SK-N-SH (cell line): ENCODE results near the gene LDLRAD1.

ENCODE experiments used
- MEF2A ChIP-seq: IDR thresholded peaks from 2 replicates; pipeline ENCODE4 v1.4.0; 2012; ENCODE audit warnings: low read depth, borderline replicate concordance
- NFIC ChIP-seq: IDR thresholded peaks from 2 replicates; pipeline ENCODE4 v1.4.0; 2012; ENCODE audit warnings: borderline replicate concordance
- RCOR1 ChIP-seq: fragments of 150-350 bp; IDR thresholded peaks from 2 replicates; pipeline ENCODE4 v1.6.1; 2017; ENCODE audit warnings: antibody characterized with exemption, low read length
- SMC3 ChIP-seq: IDR thresholded peaks from 2 replicates; pipeline ENCODE4 v1.6.1; 2012; ENCODE audit warnings: low read depth, low read length, improper control_type of control experiment
- TCF12 ChIP-seq: IDR thresholded peaks from 2 replicates; pipeline ENCODE4 v1.4.0; 2012
- TF ChIP-seq, protein P1 (sequence below): fragments of 200-600 bp; sonication (generic); IDR thresholded peaks from 2 replicates; pipeline ENCODE4 v1.6.1; 2017; ENCODE audit warnings: antibody characterized with exemption, mild to moderate bottlenecking, moderate library complexity

DNA sequence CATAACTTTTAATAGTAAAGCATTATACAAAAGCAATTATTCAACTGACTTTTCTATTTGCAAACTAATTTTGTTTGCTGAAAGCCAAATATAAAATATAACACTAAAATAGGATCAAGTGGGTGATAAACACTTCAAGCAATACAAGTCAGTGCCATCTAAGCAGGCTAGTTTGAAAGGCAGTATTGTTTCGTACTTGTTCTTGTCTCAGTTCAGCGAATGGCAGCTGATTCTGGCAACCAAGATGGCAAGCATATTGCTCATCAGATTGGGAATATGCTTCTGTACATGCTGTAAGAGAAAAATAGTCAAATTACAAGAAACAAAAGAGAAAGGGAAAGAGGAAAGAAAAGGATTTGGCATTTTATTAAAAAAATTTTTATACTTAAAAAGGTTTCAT lies 27.5 kb upstream of the LDLRAD1 start:
- TF ChIP-seq, protein P1, sequence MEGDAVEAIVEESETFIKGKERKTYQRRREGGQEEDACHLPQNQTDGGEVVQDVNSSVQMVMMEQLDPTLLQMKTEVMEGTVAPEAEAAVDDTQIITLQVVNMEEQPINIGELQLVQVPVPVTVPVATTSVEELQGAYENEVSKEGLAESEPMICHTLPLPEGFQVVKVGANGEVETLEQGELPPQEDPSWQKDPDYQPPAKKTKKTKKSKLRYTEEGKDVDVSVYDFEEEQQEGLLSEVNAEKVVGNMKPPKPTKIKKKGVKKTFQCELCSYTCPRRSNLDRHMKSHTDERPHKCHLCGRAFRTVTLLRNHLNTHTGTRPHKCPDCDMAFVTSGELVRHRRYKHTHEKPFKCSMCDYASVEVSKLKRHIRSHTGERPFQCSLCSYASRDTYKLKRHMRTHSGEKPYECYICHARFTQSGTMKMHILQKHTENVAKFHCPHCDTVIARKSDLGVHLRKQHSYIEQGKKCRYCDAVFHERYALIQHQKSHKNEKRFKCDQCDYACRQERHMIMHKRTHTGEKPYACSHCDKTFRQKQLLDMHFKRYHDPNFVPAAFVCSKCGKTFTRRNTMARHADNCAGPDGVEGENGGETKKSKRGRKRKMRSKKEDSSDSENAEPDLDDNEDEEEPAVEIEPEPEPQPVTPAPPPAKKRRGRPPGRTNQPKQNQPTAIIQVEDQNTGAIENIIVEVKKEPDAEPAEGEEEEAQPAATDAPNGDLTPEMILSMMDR = no peak
- no peak for TF ChIP-seq SMC3
- no peak for TF ChIP-seq RCOR1
- TF ChIP-seq MEF2A = no peak
- TF ChIP-seq NFIC = no peak
- no peak for TF ChIP-seq TCF12
